OCI-LY7 (cell line): ENCODE measurements around the gene DIP2A. TPM values are rescaled to one million over a fixed set of nuclear protein-coding genes. Genes with fewer than 3 reads are reported as not detected.
A peak's percentile ranks its signal among the peaks of the same experiment; 100 is the strongest.

ENCODE experiments used
- BruUV-seq: library from RNA; stranded (reverse); fragments of 400-500 nt; replicated peaks from 2 replicates; lab custom pipeline; 2021; lab: Mats Ljungman, UMichigan
- CTCF ChIA-PET: fragments of 300-600 bp; sonication (Branson Sonifier 250); formaldehyde crosslinking; loops from one replicate; lab custom pipeline; 2022; ENCODE audit warnings: antibody characterized with exemption; ENCODE audit not compliant: unreplicated experiment; lab: Charles Lee
- POLR2A ChIA-PET: fragments of 300-600 bp; sonication (Branson Sonifier 250); formaldehyde crosslinking; loops from one replicate; lab custom pipeline; 2022; ENCODE audit warnings: antibody characterized with exemption; lab: Charles Lee
- DNase-seq: peaks from one replicate; pipeline ENCODE4 v3.0.0-alpha.2; 2015; ENCODE audit warnings: low spot score
- H2AFZ ChIP-seq: fragments of 200-600 bp; sonication (generic), shearing (Covaris generic); 2 replicates; pipeline ENCODE4 v1.6.1; 2014; ENCODE audit warnings: mild to moderate bottlenecking, antibody characterized with exemption, low read length, moderate library complexity
- H3K27ac ChIP-seq: fragments of 200-600 bp; sonication (generic); 2 replicates; pipeline ENCODE4 v1.5.1; 2014; ENCODE audit warnings: mixed run types, low read depth, mild to moderate bottlenecking, moderate library complexity, low read length, inconsistent platforms; ENCODE audit not compliant: poor library complexity, severe bottlenecking
- H3K36me3 ChIP-seq: fragments of 200-600 bp; sonication (generic); 2 replicates; pipeline ENCODE4 v1.6.1; 2014; ENCODE audit warnings: mild to moderate bottlenecking, antibody characterized with exemption, low read length, moderate library complexity, mixed read lengths; ENCODE audit not compliant: insufficient read depth
- H3K4me1 ChIP-seq: fragments of 200-600 bp; sonication (generic); 2 replicates; pipeline ENCODE4 v1.5.1; 2014; ENCODE audit warnings: mild to moderate bottlenecking, low read length; ENCODE audit not compliant: insufficient read depth, poor library complexity, severe bottlenecking
- H3K4me2 ChIP-seq: fragments of 200-600 bp; sonication (generic); 2 replicates; pipeline ENCODE4 v1.6.1; 2014; ENCODE audit warnings: mild to moderate bottlenecking, low read length
- H3K4me3 ChIP-seq: fragments of 200-600 bp; sonication (generic); 2 replicates; pipeline ENCODE4 v1.5.1; 2014; ENCODE audit warnings: mild to moderate bottlenecking, low read depth, low read length; ENCODE audit not compliant: poor library complexity, severe bottlenecking
- H3K79me2 ChIP-seq: fragments of 200-600 bp; sonication (generic); 2 replicates; pipeline ENCODE4 v1.6.1; 2016; ENCODE audit warnings: low read depth, mild to moderate bottlenecking, low read length, moderate library complexity, mixed read lengths; ENCODE audit not compliant: insufficient read depth
- H3K9me2 ChIP-seq: fragments of 200-600 bp; sonication (generic); 2 replicates; pipeline ENCODE4 v1.6.1; 2016; ENCODE audit warnings: mild to moderate bottlenecking, low read length, mixed read lengths; ENCODE audit not compliant: insufficient read depth
- H3K9me3 ChIP-seq: fragments of 200-600 bp; sonication (generic); 2 replicates; pipeline ENCODE4 v1.6.1; 2014; ENCODE audit warnings: mild to moderate bottlenecking, mixed run types, low read length, mixed read lengths
- H4K20me1 ChIP-seq: fragments of 200-600 bp; sonication (generic); 2 replicates; pipeline ENCODE4 v1.6.1; 2014; ENCODE audit warnings: mild to moderate bottlenecking, antibody characterized with exemption, low read length, moderate library complexity, mixed read lengths; ENCODE audit not compliant: insufficient read depth
- EZH2phosphoT487 ChIP-seq: fragments of 200-600 bp; sonication (generic); IDR thresholded peaks from 2 replicates; pipeline ENCODE4 v1.6.1; 2018; ENCODE audit warnings: low read depth, borderline replicate concordance, mild to moderate bottlenecking, mixed run types, antibody characterized with exemption, low read length, moderate library complexity, mixed read lengths
- intact Hi-C: fragments of 100-400 bp; cut with micrococcal nuclease; formaldehyde crosslinking; loops from one replicate; pipeline ENCODE4 v1.10.0; 2022; ENCODE audit not compliant: unreplicated experiment
- total RNA-seq, 2 experiments: library from RNA; depleted of rRNA in 1 of 2; stranded (reverse); fragments of >200 nt in 1 of 2; shearing (Covaris generic) in 1 of 2; gene quantifications; 2 replicates each; pipeline ENCODE4 v1.2.3, GENCODE V29; 2014 to 2022
- TF ChIP-seq, protein P1 (sequence below): fragments of 200-600 bp; sonication (generic); conservative IDR thresholded peaks from 2 replicates; pipeline ENCODE4 v1.5.1; 2014; ENCODE audit warnings: mild to moderate bottlenecking, antibody characterized with exemption, low read length, moderate library complexity, mixed read lengths

The DIP2A gene
- total RNA-seq, 2 experiments from 2014 or later = 27.9 to 44.7 TPM

DNA sequence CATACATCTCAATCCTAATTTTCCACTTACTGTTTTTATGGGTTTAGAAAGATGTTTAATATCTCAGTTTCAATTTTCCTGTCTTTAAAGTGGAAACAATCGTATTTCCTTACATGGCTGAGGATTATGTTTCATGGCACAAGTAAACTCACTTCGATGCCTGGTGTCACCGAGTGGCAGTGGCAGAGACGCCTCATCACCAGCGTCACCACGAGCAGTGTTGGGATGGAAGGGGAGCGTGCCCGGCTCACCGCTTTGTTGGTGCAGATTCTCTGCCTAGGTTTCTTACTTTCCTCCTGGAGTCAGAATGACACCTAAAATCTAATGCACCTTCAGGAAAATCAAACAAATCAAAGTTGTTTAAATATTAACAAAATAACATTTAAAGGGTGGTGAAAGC, 48.2 kb upstream of the DIP2A start:
- no peak for DNase-seq
- intact Hi-C loops = no loop called here
- no peak overlapping the region for H3K4me2 ChIP-seq
- H3K27ac ChIP-seq = no peak overlapping the region
- H3K9me2 ChIP-seq = no peaks in the 10 kb centered on the region
- H3K4me3 ChIP-seq = no peak overlapping the region
- no peak overlapping the region for H2AFZ ChIP-seq
- TF ChIP-seq, protein P1, sequence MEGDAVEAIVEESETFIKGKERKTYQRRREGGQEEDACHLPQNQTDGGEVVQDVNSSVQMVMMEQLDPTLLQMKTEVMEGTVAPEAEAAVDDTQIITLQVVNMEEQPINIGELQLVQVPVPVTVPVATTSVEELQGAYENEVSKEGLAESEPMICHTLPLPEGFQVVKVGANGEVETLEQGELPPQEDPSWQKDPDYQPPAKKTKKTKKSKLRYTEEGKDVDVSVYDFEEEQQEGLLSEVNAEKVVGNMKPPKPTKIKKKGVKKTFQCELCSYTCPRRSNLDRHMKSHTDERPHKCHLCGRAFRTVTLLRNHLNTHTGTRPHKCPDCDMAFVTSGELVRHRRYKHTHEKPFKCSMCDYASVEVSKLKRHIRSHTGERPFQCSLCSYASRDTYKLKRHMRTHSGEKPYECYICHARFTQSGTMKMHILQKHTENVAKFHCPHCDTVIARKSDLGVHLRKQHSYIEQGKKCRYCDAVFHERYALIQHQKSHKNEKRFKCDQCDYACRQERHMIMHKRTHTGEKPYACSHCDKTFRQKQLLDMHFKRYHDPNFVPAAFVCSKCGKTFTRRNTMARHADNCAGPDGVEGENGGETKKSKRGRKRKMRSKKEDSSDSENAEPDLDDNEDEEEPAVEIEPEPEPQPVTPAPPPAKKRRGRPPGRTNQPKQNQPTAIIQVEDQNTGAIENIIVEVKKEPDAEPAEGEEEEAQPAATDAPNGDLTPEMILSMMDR = no peak
- no peak for TF ChIP-seq EZH2phosphoT487
- no peaks in the 10 kb centered on the region for H3K9me3 ChIP-seq
- CTCF ChIA-PET = no interaction called here
- no peaks in the 10 kb centered on the region for H3K79me2 ChIP-seq
- H3K36me3 ChIP-seq = peaks cover 60% of the 10 kb centered on the region
- no peaks in the 10 kb centered on the region for H4K20me1 ChIP-seq
- BruUV-seq = no TSS peak
- POLR2A ChIA-PET = no interaction called here
- H3K4me1 ChIP-seq = no peaks in the 10 kb centered on the region

DNA sequence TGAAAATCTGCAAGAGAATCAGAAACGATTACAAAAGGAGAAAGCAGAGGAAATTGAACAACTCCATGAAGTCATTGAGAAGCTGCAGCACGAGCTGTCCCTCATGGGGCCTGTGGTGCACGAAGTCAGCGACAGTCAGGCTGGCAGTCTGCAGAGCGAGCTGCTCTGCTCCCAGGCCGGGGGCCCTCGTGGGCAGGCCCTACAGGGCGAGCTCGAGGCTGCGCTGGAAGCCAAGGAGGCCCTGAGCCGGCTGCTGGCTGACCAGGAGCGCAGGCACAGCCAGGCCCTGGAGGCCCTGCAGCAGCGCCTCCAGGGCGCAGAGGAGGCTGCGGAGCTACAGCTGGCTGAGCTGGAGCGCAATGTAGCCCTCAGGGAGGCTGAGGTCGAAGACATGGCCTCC, 47.5 kb upstream of the DIP2A start:
- H3K79me2 ChIP-seq = no peaks in the 10 kb centered on the region
- no peaks in the 10 kb centered on the region for H3K9me2 ChIP-seq
- H2AFZ ChIP-seq = no peak overlapping the region
- no peaks in the 10 kb centered on the region for H4K20me1 ChIP-seq
- H3K4me3 ChIP-seq = no peak overlapping the region
- no peak overlapping the region for H3K27ac ChIP-seq
- ChIA-PET POLR2A (no interaction called here), CTCF (no interaction called here)
- TF ChIP-seq, protein P1 = no peak
- TF ChIP-seq EZH2phosphoT487 = no peak
- H3K36me3 ChIP-seq = peaks cover 63% of the 10 kb centered on the region
- DNase-seq = no peak
- TSS peak; percentile 93 for BruUV-seq
- no peaks in the 10 kb centered on the region for H3K4me1 ChIP-seq
- no peak overlapping the region for H3K4me2 ChIP-seq
- no peaks in the 10 kb centered on the region for H3K9me3 ChIP-seq
- intact Hi-C loops = no loop called here

DNA sequence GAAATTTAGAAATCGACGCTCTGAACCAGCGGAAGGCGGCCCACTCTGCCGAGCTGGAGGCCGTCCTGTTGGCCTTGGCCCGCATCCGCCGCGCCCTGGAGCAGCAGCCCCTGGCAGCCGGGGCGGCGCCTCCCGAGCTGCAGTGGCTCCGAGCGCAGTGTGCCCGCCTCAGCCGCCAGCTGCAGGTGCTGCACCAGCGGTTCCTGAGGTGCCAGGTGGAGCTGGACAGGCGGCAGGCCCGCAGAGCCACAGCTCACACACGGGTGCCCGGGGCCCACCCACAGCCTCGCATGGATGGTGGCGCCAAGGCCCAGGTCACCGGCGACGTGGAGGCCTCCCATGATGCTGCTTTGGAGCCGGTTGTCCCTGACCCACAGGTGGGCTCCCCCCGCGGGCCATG, 47.0 kb upstream of the DIP2A start:
- Histone ChIP-seq H3K9me2 (no peaks in the 10 kb centered on the region), H3K4me1 (no peaks in the 10 kb centered on the region), H3K27ac (no peak overlapping the region), H3K9me3 (no peaks in the 10 kb centered on the region), H3K4me2 (no peak overlapping the region), H2AFZ (no peak overlapping the region), H3K36me3 (peaks cover 66% of the 10 kb centered on the region), H4K20me1 (no peaks in the 10 kb centered on the region), H3K4me3 (no peak overlapping the region), H3K79me2 (no peaks in the 10 kb centered on the region)
- ChIA-PET POLR2A (interaction anchor here (0.6 kb wide), 1 partner anchor 89 kb away, joined by 3 read pairs; no protein-coding TSS in a partner anchor), CTCF (no interaction called here)
- TF ChIP-seq, protein P1 = no peak
- no peak for TF ChIP-seq EZH2phosphoT487
- DNase-seq = no peak
- intact Hi-C loops = no loop called here
- no TSS peak for BruUV-seq
